Nasal cavity respiratory epithelium epithelial cell of viscerocranial mucosa (primary cell): ENCODE results near the gene ZDHHC14. TPM values are rescaled to one million over a fixed set of nuclear protein-coding genes. Genes with fewer than 3 reads are reported as not detected.

Experiments
- total RNA-seq: library from RNA; depleted of rRNA; stranded (reverse); fragments of >200 nt; gene quantifications from 2 replicates; pipeline ENCODE4 v1.2.3, GENCODE V29; 2014

ZDHHC14 gene
- total RNA-seq: 3.1 and 6.0 TPM in 2 replicates

GRCh38 chr6:157380779-157381561 lies at the start of gene ZDHHC14:
ZDHHC14 (plus strand) TSS chr6:157381190.

Other genes with a start within 250 kb of the ZDHHC14 start
- 8.1 and 8.5 TPM in 2 replicates for gene TMEM242, start 57.7 kb upstream of the ZDHHC14 start, total RNA-seq